H9 (cell line): ENCODE data around the gene TGFBRAP1. TPM values are rescaled to one million over a fixed set of nuclear protein-coding genes. Genes with fewer than 3 reads are reported as not detected.

Source experiments
- DNase-seq: peaks from one replicate; pipeline ENCODE4 v3.0.0-alpha.2; 2017
- H2AFZ ChIP-seq: one replicate; pipeline ENCODE4 v1.6.1; 2013; ENCODE audit warnings: mild to moderate bottlenecking, low read length, control low read depth, moderate library complexity
- H2AK5ac ChIP-seq: 2 replicates; pipeline ENCODE4 v1.6.1; 2013; ENCODE audit warnings: low read length, control low read depth, mixed read lengths; ENCODE audit not compliant: insufficient read length
- H2BK120ac ChIP-seq: one replicate; pipeline ENCODE4 v1.6.1; 2013; ENCODE audit warnings: low read depth, mild to moderate bottlenecking, low read length, control low read depth, inconsistent platforms; ENCODE audit not compliant: poor library complexity, severe bottlenecking
- H2BK12ac ChIP-seq: 2 replicates; pipeline ENCODE4 v1.6.1; 2013; ENCODE audit warnings: low read length, control low read depth, mixed read lengths, low read depth; ENCODE audit not compliant: insufficient read length
- H2BK15ac ChIP-seq: 2 replicates; pipeline ENCODE4 v1.6.1; 2013; ENCODE audit warnings: low read depth, low read length, control low read depth
- H2BK20ac ChIP-seq: one replicate; pipeline ENCODE4 v1.6.1; 2013; ENCODE audit warnings: low read depth, mild to moderate bottlenecking, low read length, control low read depth, inconsistent platforms; ENCODE audit not compliant: poor library complexity, severe bottlenecking
- H2BK5ac ChIP-seq: 2 replicates; pipeline ENCODE4 v1.6.1; 2013; ENCODE audit warnings: low read length, control low read depth, mixed read lengths; ENCODE audit not compliant: insufficient read length
- H3K14ac ChIP-seq: 2 replicates; pipeline ENCODE4 v1.6.1; 2013; ENCODE audit warnings: low read length, control low read depth; ENCODE audit not compliant: insufficient read depth
- H3K18ac ChIP-seq: 2 replicates; pipeline ENCODE4 v1.6.1; 2013; ENCODE audit warnings: low read depth, mild to moderate bottlenecking, mixed read lengths, low read length, control low read depth; ENCODE audit not compliant: insufficient read length
- H3K23ac ChIP-seq: 2 replicates; pipeline ENCODE4 v1.6.1; 2013; ENCODE audit warnings: low read length, control low read depth, mixed read lengths, low read depth; ENCODE audit not compliant: insufficient read length
- H3K23me2 ChIP-seq: 2 replicates; pipeline ENCODE4 v1.6.1; 2013; ENCODE audit warnings: low read depth, mild to moderate bottlenecking, mixed read lengths, low read length, control low read depth; ENCODE audit not compliant: insufficient read length, poor library complexity, severe bottlenecking
- H3K27ac ChIP-seq: 2 replicates; pipeline ENCODE4 v1.5.1; 2013; ENCODE audit warnings: low read length, control low read depth, mixed read lengths, low read depth; ENCODE audit not compliant: insufficient read length
- H3K27me3 ChIP-seq: 2 replicates; pipeline ENCODE4 v1.6.1; 2013; ENCODE audit warnings: low read length, control low read depth, inconsistent platforms; ENCODE audit not compliant: insufficient read depth
- H3K4ac ChIP-seq: 2 replicates; pipeline ENCODE4 v1.6.1; 2013; ENCODE audit warnings: low read depth, mild to moderate bottlenecking, control low read depth, inconsistent platforms, low read length, moderate library complexity
- H3K4me1 ChIP-seq: 2 replicates; pipeline ENCODE4 v1.6.1; 2013; ENCODE audit warnings: low read length, control low read depth, inconsistent platforms; ENCODE audit not compliant: insufficient read depth
- H3K4me2 ChIP-seq: 2 replicates; pipeline ENCODE4 v1.6.1; 2013; ENCODE audit warnings: low read length, control low read depth, mixed read lengths; ENCODE audit not compliant: insufficient read length, insufficient read depth
- H3K56ac ChIP-seq: 2 replicates; pipeline ENCODE4 v1.6.1; 2013; ENCODE audit warnings: low read depth, mild to moderate bottlenecking, mixed read lengths, low read length, control low read depth; ENCODE audit not compliant: insufficient read length
- H3K79me1 ChIP-seq: 2 replicates; pipeline ENCODE4 v1.6.1; 2013; ENCODE audit warnings: low read depth, mild to moderate bottlenecking, moderate library complexity, low read length, control low read depth, inconsistent platforms; ENCODE audit not compliant: insufficient read depth, poor library complexity, severe bottlenecking
- H3K79me2 ChIP-seq: 2 replicates; pipeline ENCODE4 v1.6.1; 2013; ENCODE audit warnings: low read length, control low read depth, inconsistent platforms; ENCODE audit not compliant: insufficient read depth
- H3K9ac ChIP-seq: 2 replicates; pipeline ENCODE4 v1.6.1; 2013; ENCODE audit warnings: low read length, control low read depth, mixed read lengths; ENCODE audit not compliant: insufficient read length; ENCODE audit errors: extremely low read depth
- H3K9me3 ChIP-seq: one replicate; pipeline ENCODE4 v1.6.1; 2013; ENCODE audit warnings: low read depth, low read length, inconsistent platforms; ENCODE audit not compliant: control insufficient read depth
- H3T11ph ChIP-seq: one replicate; pipeline ENCODE4 v1.6.1; 2013; ENCODE audit warnings: mild to moderate bottlenecking, low read length, control low read depth, inconsistent platforms
- H4K20me1 ChIP-seq: one replicate; pipeline ENCODE4 v1.6.1; 2013; ENCODE audit not compliant: control insufficient read depth, insufficient read length, insufficient read depth
- H4K5ac ChIP-seq: 2 replicates; pipeline ENCODE4 v1.6.1; 2013; ENCODE audit warnings: low read depth, mild to moderate bottlenecking, mixed read lengths, low read length, control low read depth; ENCODE audit not compliant: insufficient read length
- H4K8ac ChIP-seq: replicated peaks from 2 replicates; pipeline ENCODE4 v1.6.1; 2013; ENCODE audit warnings: low read length, control low read depth, mixed read lengths, low read depth; ENCODE audit not compliant: insufficient read length
- H4K91ac ChIP-seq: 2 replicates; pipeline ENCODE4 v1.6.1; 2013; ENCODE audit warnings: low read depth, mild to moderate bottlenecking, moderate library complexity, mixed read lengths, low read length, control low read depth; ENCODE audit not compliant: insufficient read length
- H3K27ac Mint-ChIP-seq, 3 experiments: 2 replicates in 2 of 3; 3 replicates in 1 of 3; pipeline ENCODE4 v1.8.0; 2020 to 2021; ENCODE audit warnings: mixed read lengths in 3 of 3, mild to moderate bottlenecking in 1 of 3, moderate library complexity in 1 of 3
- H3K27me3 Mint-ChIP-seq: 2 replicates; pipeline ENCODE4 v1.8.0; 2021; ENCODE audit warnings: low read depth, mild to moderate bottlenecking, moderate library complexity, mixed read lengths
- H3K36me3 Mint-ChIP-seq, 3 experiments: 2 replicates in 2 of 3; 3 replicates in 1 of 3; pipeline ENCODE4 v1.8.0; 2020 to 2021; ENCODE audit warnings: low read depth in 3 of 3, mixed read lengths in 3 of 3; ENCODE audit not compliant: insufficient read depth in 1 of 3
- H3K4me1 Mint-ChIP-seq, 2 experiments: 2 replicates each; pipeline ENCODE4 v1.8.0; 2020; ENCODE audit warnings: mixed read lengths in 2 of 2
- H3K4me3 Mint-ChIP-seq, 2 experiments: 2 replicates in 1 of 2; 3 replicates in 1 of 2; pipeline ENCODE4 v1.8.0; 2020 to 2021; ENCODE audit warnings: mild to moderate bottlenecking in 2 of 2, mixed read lengths in 2 of 2, moderate library complexity in 1 of 2
- H3K9me3 Mint-ChIP-seq, 2 experiments: 2 replicates in 1 of 2; 3 replicates in 1 of 2; pipeline ENCODE4 v1.8.0; 2020; ENCODE audit warnings: mild to moderate bottlenecking in 2 of 2, mixed read lengths in 2 of 2, moderate library complexity in 1 of 2
- CTCF ChIP-seq: fragments of 200-600 bp; sonication (generic); conservative IDR thresholded peaks from 3 replicates; pipeline ENCODE4 v1.8.0; 2021; ENCODE audit warnings: antibody characterized with exemption, mild to moderate bottlenecking
- WGBS: extraction: QIAGEN DNeasy Blood & Tissue Kit; methylation state at CpG from one replicate; pipeline ENCODE4 v1.1.7; 2013; ENCODE audit warnings: missing lambda C conversion rate, low lambda C conversion rate, mixed read lengths; ENCODE audit not compliant: insufficient read length; ENCODE audit errors: extremely low coverage; 5-methylcytosine and 5-hydroxymethylcytosine counted together
- total RNA-seq: library from RNA; stranded (reverse); gene quantifications from 2 replicates; pipeline ENCODE4 v1.2.1, GENCODE V29; 2021

Gene TGFBRAP1
- total RNA-seq, 1 experiment from 2014 or later, result 23.6 TPM

- Histone ChIP-seq H3K79me1 (no peaks in the 10 kb centered on the region), H4K91ac (no peak overlapping the region), H3K27ac (no peak overlapping the region), H2BK120ac (no peak overlapping the region), H3K9ac (no peak overlapping the region), H2BK15ac (no peak overlapping the region), H3K23ac (no peak overlapping the region), H3K23me2 (no peaks in the 10 kb centered on the region), H3K14ac (no peak overlapping the region), H3K4me1 (no peaks in the 10 kb centered on the region), H2BK12ac (no peak overlapping the region), H4K20me1 (no peaks in the 10 kb centered on the region), H3K4me2 (no peak overlapping the region), H3K18ac (no peak overlapping the region), H3K4ac (no peak overlapping the region), H2AFZ (no peak overlapping the region), H2BK20ac (no peak overlapping the region), H4K5ac (no peak overlapping the region), H3K79me2 (no peaks in the 10 kb centered on the region), H3K9me3 (no peaks in the 10 kb centered on the region), H3T11ph (no peak overlapping the region), H3K56ac (no peak overlapping the region), H2AK5ac (no peak overlapping the region), H3K27me3 (no peaks in the 10 kb centered on the region), H4K8ac (no peak overlapping the region), H2BK5ac (no peak overlapping the region)
- H3K27ac Mint-ChIP-seq, result no peak overlapping the region; a peak in 1 of 7 replicates
- H3K9me3 Mint-ChIP-seq, result peaks cover 2 to 9% of the 10 kb centered on the region in 2 experiments; a peak in 3 of 5 replicates
- WGBS, result no CpG with 5 or more reads among the region's 11 CpGs
- H3K4me1 Mint-ChIP-seq, result peaks cover 7 to 9% of the 10 kb centered on the region in 2 experiments; a peak in 3 of 4 replicates
- no peak overlapping the region for H3K4me3 Mint-ChIP-seq
- no peak for TF ChIP-seq CTCF
- H3K27me3 Mint-ChIP-seq, result peaks cover 5% of the 10 kb centered on the region
- DNase-seq, result no peak
- H3K36me3 Mint-ChIP-seq, result no peaks in the 10 kb centered on the region; a peak in 1 of 7 replicates
Observed at GRCh38 chr2:105256431-105257047, 73.0 kb downstream of the TGFBRAP1 start.
